ENCODE results near the gene COBL. TPM values are rescaled to one million over a fixed set of nuclear protein-coding genes. Genes with fewer than 3 reads are reported as not detected.

The COBL gene
- total and polyA plus RNA-seq, 2 of the 8 experiments (the other 6 are each of a cell fraction or from before 2014, with no cell fraction given) = 13.8 to 40.4 TPM

- WGBS, 2 experiments (ENCODE audit: extremely low coverage in 1 of 2, insufficient coverage in 1 of 2, insufficient read length in 1 of 2, insufficient replicate concordance in 2 of 2, low coverage in 1 of 2, low lambda C conversion rate in 2 of 2, missing lambda C conversion rate in 1 of 2) = 80% methylated on average over 1 of the region's 1 CpG; no CpG with 5 or more reads in 1 of the 2 experiments
- Histone ChIP-seq H2BK120ac (replicated peaks; ENCODE audit: low read depth, low read length) (no peak overlapping the region), H3K4me3 (ENCODE audit: extremely low read depth in 1 of 4, insufficient read depth in 2 of 4, low read depth in 3 of 4, low read length in 4 of 4) (no peak overlapping the region), H2AK5ac (ENCODE audit: low read depth, low read length) (no peak overlapping the region), H2AFZ (ENCODE audit: low read length) (no peak overlapping the region), H3K79me2 (ENCODE audit: control insufficient read depth in 1 of 2, insufficient read depth in 2 of 2, low read length in 2 of 2) (no peaks in the 10 kb centered on the region), H3K4me1 (replicated peaks in 1 of 4; ENCODE audit: control insufficient read depth in 3 of 4, insufficient read depth in 4 of 4, low read length in 3 of 4) (peaks cover 0 to 4% (median 2%) of the 10 kb centered on the region in 4 experiments; a peak in 6 of 7 replicates), H2BK12ac (ENCODE audit: low read depth, low read length) (no peak overlapping the region), H3K27me3 (replicated peaks in 1 of 4; ENCODE audit: control insufficient read depth in 3 of 4, extremely low read depth in 1 of 4, insufficient read depth in 3 of 4, low read length in 3 of 4) (no peaks in the 10 kb centered on the region; a peak in 1 of 7 replicates), H4K8ac (ENCODE audit: extremely low read depth, insufficient read depth, low read length) (no peak overlapping the region), H3K4ac (replicated peaks; ENCODE audit: insufficient read length, low read depth, low read length) (no peak overlapping the region), H3K14ac (ENCODE audit: insufficient read length) (no peak overlapping the region), H2BK15ac (ENCODE audit: low read length) (no peak overlapping the region), H3K9me3 (ENCODE audit: insufficient read depth in 2 of 2, low read depth in 1 of 2, low read length in 1 of 2) (no peaks in the 10 kb centered on the region; a peak in 1 of 4 replicates), H2BK5ac (ENCODE audit: low read depth, low read length) (no peak overlapping the region), H2BK20ac (ENCODE audit: low read length) (no peak overlapping the region), H4K5ac (ENCODE audit: insufficient read length, low read depth, low read length) (no peak overlapping the region), H4K20me1 (replicated peaks in 1 of 2; ENCODE audit: control insufficient read depth in 1 of 2, insufficient read depth in 2 of 2, low read length in 2 of 2) (no peaks in the 10 kb centered on the region), H3K56ac (replicated peaks; ENCODE audit: insufficient read length, low read depth, low read length) (no peak overlapping the region), H3K9ac (replicated peaks in 1 of 4; ENCODE audit: extremely low read depth in 1 of 4, low read depth in 3 of 4, low read length in 3 of 4) (no peak overlapping the region), H3K27ac (ENCODE audit: low read depth, low read length) (no peak overlapping the region), H3K23me2 (ENCODE audit: low read depth, low read length) (no peaks in the 10 kb centered on the region; the same call in 1 of the 2 replicates), H3K23ac (ENCODE audit: insufficient read length) (no peak overlapping the region), H3K36me3 (ENCODE audit: control insufficient read depth in 2 of 4, insufficient read depth in 4 of 4, low read length in 3 of 4) (no peaks in the 10 kb centered on the region), H4K91ac (replicated peaks; ENCODE audit: insufficient read length, low read length) (no peak overlapping the region), H3K18ac (ENCODE audit: extremely low read depth, low read length) (no peak overlapping the region), H3K4me2 (ENCODE audit: insufficient read depth in 1 of 2, low read depth in 2 of 2, low read length in 2 of 2) (no peak overlapping the region), H3K79me1 (ENCODE audit: low read depth, low read length) (no peaks in the 10 kb centered on the region)
- no peak for DNase-seq (ENCODE audit: low read depth in 1 of 2, low spot score in 2 of 2)
- FAIRE-seq = no peak
- TF ChIP-seq SP4 (IDR thresholded peaks at IDR 0.05; ENCODE audit: low read length) = no peak
- TF ChIP-seq RBBP5 (IDR thresholded peaks at IDR 0.05; ENCODE audit: borderline replicate concordance, low read depth, low read length) = no peak
- TF ChIP-seq MAX (IDR thresholded peaks at IDR 0.05) = no peak
- TF ChIP-seq POLR2A (IDR thresholded peaks at IDR 0.05; ENCODE audit: control extremely low read depth in 1 of 2, low read depth in 2 of 2, low read length in 2 of 2) = no peak
- TF ChIP-seq SAP30 (IDR thresholded peaks at IDR 0.05; ENCODE audit: insufficient read depth, insufficient replicate concordance, low read length) = no peak
- TF ChIP-seq CBX8 (IDR thresholded peaks at IDR 0.05; ENCODE audit: borderline replicate concordance, low read depth, low read length) = no peak
- no peak for TF ChIP-seq BACH1 (IDR thresholded peaks at IDR 0.05; ENCODE audit: low read length)
- TF ChIP-seq TAF7 (optimal IDR thresholded peaks at IDR 0.05; ENCODE audit: borderline replicate concordance, low read depth, low read length) = no peak
- no peak for TF ChIP-seq PHF8 (conservative IDR thresholded peaks at IDR 0.05; ENCODE audit: low read depth, low read length)
- TF ChIP-seq SIN3A (conservative IDR thresholded peaks at IDR 0.05 in 1 of 2, IDR thresholded peaks at IDR 0.05 in 1 of 2; ENCODE audit: low read depth in 1 of 2, low read length in 2 of 2) = no peak
- TF ChIP-seq CEBPB (IDR thresholded peaks at IDR 0.05; ENCODE audit: low read depth, low read length) = no peak
- ChIA-PET POLR2A (ENCODE audit: partially characterized antibody) (no interaction called here), CTCF (ENCODE audit: partially characterized antibody) (interaction anchor here (2.1 kb wide), 1 partner anchor 29 kb away, joined by 9 read pairs; no protein-coding TSS in a partner anchor)
These were observed 339.2 kb downstream of the COBL start for GRCh38 chr7:50977421-50977820.
